NCI-H1105 treated with DMSO at 0.1 percent for 48 hours (cell line): Measurements from ENCODE around the gene CEP135.
"Not testable (repeated sequence)": the region's sequence is repeated elsewhere in the genome, so short reads cannot be mapped to it uniquely, and the experiment has no call there.

ENCODE experiments used
- DNase-seq: peaks from one replicate; lab custom pipeline; 2025; lab: John Stamatoyannopoulos, UW

The CEP135 gene

GRCh38 chr4:56072730-56073129 is 124.0 kb downstream of the CEP135 start:
- not testable (repeated sequence) for DNase-seq

- DNase-seq = no peak
Measured at GRCh38 chr4:56077676-56078075, 128.9 kb downstream of the CEP135 start.

GRCh38 chr4:56078866-56079265 is 130.1 kb downstream of the CEP135 start:
- DNase-seq = no peak

- no peak for DNase-seq
Measured at GRCh38 chr4:56080384-56080783, 131.6 kb downstream of the CEP135 start.

GRCh38 chr4:56082829-56083228 is 134.1 kb downstream of the CEP135 start:
- DNase-seq = no peak
